OCI-M2 (cell line): ENCODE results near the gene PDCL2.
"Not testable (repeated sequence)": the region's sequence is repeated elsewhere in the genome, so short reads cannot be mapped to it uniquely, and the experiment has no call there.

Experiments
- DNase-seq: peaks from one replicate; lab custom pipeline; 2025; ENCODE audit not compliant: unreplicated experiment; lab: John Stamatoyannopoulos, UW

Gene PDCL2

DNA sequence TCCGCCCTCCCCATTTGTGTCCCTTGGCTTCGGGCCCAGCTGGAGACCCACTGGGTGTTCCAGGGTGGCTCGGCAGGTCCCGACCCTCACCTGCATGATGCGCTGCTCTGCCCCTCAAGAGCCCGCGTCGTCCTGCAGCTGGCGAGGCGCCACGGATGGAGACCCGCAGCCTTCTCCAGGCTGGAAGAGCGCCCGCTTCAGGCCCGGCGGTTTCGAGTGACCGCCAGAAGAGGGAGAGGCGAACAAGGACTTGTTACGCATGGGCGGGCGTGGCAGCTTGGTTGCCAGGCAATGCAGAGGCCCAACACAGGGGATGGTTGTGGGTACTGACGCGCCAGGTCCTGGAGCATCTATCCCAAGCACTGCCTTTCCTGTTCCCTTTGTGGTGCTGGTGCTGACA, at the start of gene PDCL2:
Gene PDCL2, minus strand, starts transcription at position 232 of the 400 bp plus-strand sequence. Its CDS starts 136 bp downstream, at position 96.
- no peak for DNase-seq

GRCh38 chr4:55637272-55637820, 45.3 kb upstream of the PDCL2 start:
- DNase-seq, result no peak

DNA sequence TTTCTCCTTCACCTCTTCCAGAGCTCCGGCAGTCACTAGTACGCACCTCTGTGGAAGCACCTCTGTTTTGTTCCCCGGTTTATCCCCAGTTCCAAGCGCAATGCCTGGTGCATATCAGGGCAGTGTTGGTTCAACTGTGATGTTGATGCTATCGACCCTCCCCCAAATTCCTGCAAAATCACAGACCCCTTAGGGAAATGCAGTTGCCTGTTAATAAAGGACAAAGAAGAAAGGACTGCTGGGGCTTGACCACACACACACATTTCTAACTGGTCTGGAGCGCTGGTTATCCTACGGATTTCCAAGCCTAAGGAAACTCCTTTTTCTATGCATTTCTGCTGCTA, 44.6 kb upstream of the PDCL2 start:
- no peak for DNase-seq

DNA sequence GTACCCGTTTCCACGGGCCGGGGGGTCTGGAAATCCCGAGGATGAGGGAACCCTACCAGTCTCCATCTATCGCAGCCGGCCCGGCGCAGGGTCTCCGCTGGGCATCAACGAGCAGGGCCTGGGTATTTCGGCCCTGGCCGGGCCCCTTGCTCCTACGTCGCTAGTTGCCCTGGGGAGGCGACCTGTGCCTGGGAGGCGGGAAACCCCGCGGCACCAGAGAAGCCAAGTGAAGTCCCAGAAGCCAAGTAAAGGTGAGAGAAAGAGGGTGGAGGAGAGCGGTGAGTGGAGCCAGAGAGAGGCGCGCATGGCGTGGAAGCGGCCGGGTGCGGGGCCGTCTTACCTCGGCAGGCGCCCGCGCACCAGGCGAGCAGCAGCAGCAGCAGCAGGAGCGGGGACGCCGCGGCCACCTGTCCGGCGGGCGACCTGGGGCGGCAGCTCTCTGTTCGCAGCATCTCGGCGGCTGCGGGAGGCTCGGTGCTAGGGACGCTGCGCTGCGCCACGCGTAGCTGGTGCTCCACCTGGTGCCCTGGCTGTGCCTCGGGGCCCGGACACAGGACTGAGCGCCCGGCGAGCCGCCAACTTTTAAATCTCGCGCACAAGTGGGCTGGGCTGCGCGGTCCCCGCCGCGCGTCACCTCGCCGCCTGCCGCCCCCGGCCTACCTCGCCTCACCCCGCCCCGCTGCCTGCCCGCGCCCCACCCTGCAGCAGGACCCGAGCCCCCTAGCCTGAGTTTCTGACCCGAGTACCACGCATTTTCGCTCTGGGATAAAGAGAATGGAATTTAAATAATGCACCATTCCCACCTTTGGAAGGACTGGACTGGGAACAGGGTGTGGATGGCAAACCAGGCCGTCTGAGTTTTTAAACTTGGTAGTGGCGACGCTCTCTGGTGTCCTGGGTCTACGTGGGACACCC, 44.0 kb upstream of the PDCL2 start, which contains the start of gene NMU:
Gene NMU, minus strand, starts transcription at position 558 of the 915 bp plus-strand sequence. Its CDS starts 106 bp downstream, at position 452.
- no peak for DNase-seq

DNA sequence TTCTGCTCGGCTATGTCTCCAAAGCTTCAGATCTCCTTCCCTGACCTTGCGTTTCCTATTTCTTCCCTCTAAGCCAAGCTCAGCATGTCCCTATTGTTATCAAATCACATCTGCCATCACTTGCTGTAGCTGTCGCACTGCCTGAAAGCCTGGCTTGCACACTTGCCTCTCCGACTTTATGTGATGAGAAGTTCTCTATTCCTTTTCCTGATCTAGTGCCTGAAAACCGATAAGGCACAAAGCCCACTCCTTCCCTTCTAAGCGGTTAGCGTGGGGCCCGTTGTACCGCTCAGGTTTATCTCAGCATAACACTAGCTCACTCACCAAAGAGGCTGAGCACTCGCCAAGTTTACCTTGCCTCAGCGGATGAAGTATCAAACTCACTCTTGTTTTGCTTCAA, 43.2 kb upstream of the PDCL2 start:
- no peak for DNase-seq

- no peak for DNase-seq
These were observed 42.5 kb upstream of the PDCL2 start for GRCh38 chr4:55634417-55635128.

DNA sequence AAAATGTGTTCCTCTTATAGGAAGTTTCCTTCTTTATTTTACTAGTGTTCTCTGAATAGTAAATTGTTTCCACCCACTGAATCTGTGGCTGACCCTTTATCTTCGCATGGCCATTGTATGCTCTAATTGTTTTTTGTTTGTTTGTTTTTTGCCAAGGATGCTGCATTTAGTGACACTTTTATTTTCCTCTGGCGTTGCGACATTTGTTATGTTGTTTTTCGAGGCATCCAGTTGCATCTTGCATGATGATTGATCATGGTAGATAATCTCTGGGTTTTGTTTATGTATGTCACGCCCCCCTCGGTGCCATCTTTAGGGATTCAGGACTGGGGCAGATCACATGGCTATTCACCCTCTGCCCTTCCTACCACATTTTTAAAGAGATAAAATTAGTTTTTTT, 41.9 kb upstream of the PDCL2 start:
- no peak for DNase-seq

DNA sequence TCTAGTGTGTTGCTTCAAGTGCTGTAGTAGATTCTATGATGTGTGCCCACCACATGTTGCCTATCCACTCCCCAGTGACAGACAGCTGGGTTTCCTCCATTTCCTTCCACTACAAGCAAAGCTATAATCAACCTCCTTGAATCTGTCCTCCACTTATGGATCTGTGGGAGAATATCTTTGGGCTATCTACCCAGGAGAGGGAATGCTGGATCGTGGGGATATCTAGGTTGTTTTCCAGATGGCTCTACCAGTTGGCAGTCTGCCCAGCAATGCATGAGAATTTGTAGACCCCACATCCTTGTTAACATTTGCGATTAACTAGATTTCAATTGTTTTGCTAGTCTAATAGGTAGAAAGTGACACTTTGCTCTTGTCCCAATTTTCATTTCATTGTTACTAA, 33.8 kb upstream of the PDCL2 start:
- DNase-seq, result no peak

- DNase-seq, result not testable (repeated sequence)
These were observed 32.0 kb upstream of the PDCL2 start for GRCh38 chr4:55624063-55624462.

GRCh38 chr4:55618546-55619143, 26.6 kb upstream of the PDCL2 start:
- no peak for DNase-seq

- DNase-seq, result no peak
These were observed 25.6 kb upstream of the PDCL2 start for GRCh38 chr4:55617587-55618197.

GRCh38 chr4:55615008-55615407, 23.0 kb upstream of the PDCL2 start:
- no peak for DNase-seq

DNA sequence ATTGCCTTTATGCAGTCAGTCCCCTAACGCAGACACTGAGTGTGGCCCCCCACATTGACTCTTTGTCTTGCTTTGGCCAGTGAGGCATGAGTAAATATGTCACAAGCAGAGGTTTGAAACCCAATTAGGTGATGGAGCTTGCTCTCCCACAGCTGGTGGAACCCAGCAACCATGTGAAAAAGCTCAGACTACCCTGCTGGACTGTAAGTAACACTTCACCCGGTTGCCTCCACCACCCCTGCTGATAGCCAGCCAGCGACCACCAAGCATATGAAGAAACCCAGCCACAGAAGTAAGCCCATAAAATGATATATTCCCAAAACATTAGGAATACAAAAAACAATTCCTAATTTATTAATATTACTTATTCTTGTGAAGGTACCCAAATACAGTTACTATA, 21.6 kb upstream of the PDCL2 start:
- no peak for DNase-seq

GRCh38 chr4:55612341-55612740, 20.3 kb upstream of the PDCL2 start:
- DNase-seq, result no peak

DNA sequence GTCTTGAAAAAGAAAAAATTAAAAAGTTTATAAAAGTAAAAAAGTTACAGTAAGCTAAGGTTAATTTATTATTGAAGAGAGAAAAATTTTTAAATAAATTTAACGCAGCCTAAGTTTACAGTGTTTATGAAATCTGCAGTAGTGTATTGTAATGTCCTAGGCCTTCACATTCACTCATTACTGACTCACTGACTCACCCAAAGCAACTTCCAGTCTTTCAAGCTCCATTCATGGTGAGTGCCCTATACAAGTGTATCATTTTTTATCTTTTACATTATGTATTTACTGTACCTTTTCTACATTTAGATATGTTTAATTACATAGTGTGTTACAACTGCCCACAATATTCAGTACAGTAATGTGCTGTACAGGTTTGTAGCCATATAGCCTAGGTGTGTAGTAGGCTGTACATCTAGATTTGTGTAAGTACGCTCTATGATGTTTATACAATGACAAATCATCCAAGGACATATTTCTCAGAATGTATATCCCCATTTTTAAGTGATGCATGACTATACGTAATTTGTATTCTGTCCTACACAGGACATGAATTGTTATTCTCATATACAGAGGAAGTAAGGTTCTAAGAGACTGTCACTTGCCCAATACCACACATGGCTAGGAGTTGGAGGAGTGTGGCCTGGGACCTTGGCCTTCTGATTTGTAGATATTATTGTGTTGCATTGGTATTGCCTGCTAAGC, 19.5 kb upstream of the PDCL2 start:
- DNase-seq, result no peak

DNA sequence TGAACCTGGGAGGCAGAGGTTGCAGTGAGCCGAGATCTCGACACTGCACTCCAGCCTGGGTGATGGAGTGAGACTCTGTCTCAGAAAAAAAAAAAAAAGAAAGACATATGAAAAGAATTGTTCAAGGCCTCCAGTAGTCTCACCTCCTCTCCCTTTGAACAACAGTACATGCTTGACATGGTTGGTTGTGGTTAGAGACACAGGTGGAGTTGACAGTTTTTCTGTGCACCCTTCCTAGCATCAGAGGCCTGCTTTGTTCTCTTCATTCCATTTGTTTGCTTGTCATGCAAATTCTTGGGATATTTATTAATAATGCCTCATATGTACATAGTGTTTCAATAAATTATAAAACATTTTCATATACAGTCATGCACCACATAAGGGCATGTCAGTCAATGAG, 18.3 kb upstream of the PDCL2 start:
- DNase-seq, result no peak

DNA sequence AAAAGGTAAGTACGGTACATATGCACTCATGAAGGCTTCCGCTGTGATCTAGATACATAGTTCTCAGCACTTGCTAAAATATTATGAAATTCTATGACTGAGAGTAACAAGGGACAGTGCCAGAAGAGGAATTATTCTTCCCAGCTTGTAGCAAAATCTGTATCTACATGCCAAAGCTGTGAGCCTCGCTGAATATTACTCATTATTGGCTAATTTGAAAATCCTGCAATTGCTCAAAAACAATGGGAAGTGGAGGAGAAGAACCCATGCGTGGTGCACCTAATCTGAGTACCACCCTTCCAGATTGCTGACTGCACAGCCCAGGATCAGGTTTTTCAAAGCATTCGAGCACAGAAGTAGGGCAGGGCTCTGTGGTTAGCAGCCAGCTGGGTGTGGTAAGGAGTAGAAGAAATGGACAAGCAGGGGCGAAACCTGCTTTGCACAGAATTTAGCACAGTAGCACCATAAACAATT, 17.4 kb upstream of the PDCL2 start:
- DNase-seq, result no peak

- DNase-seq, result no peak
These were observed 16.5 kb upstream of the PDCL2 start for GRCh38 chr4:55608591-55608990.

DNA sequence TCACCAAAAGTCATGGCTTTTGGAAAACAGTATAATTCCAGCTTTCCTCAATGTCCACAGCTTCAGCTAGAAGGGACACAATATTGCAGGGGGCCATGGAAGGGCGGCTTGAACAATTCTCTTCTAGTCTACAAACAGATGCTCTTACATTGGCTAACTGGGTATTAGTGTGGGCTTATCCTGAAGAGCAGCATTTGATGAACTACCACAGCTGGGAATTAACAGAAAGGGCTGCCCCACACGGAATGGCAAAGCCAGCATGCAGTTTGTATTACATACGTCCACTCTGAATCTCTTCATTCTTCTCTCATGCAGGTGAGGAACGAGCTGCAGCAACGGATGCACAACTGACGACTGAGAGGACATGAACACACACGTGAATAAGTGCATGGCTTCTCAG, 13.0 kb upstream of the PDCL2 start:
- no peak for DNase-seq

GRCh38 chr4:55600640-55601039, 8.6 kb upstream of the PDCL2 start:
- no peak for DNase-seq
